A673 (cell line): ENCODE measurements around the gene TTC16. TPM values are rescaled to one million over a fixed set of nuclear protein-coding genes. Genes with fewer than 3 reads are reported as not detected.

Source experiments
- BruUV-seq: library from RNA; stranded (reverse); fragments of 400-500 nt; replicated peaks from 2 replicates; lab custom pipeline; 2021; lab: Mats Ljungman, UMichigan
- CTCF ChIA-PET: fragments of 300-600 bp; sonication (Branson Sonifier 250); formaldehyde crosslinking; loops from one replicate; lab custom pipeline; 2022; ENCODE audit warnings: antibody characterized with exemption; lab: Charles Lee
- POLR2A ChIA-PET: fragments of 300-600 bp; sonication (Branson Sonifier 250); formaldehyde crosslinking; loops from one replicate; lab custom pipeline; 2022; ENCODE audit warnings: antibody characterized with exemption; ENCODE audit not compliant: low non-redundant PET; lab: Charles Lee
- DNase-seq: peaks from one replicate; pipeline ENCODE4 v3.0.0-alpha.2; 2015; ENCODE audit warnings: low spot score
- H3K27ac ChIP-seq: fragments of 200-600 bp; sonication (generic); 2 replicates; pipeline ENCODE4 v1.5.1; 2016; ENCODE audit warnings: mixed run types, low read depth, mild to moderate bottlenecking, mixed read lengths, antibody characterized with exemption, low read length; ENCODE audit not compliant: poor library complexity, severe bottlenecking
- H3K27me3 ChIP-seq: fragments of 200-600 bp; sonication (generic); replicated peaks from 2 replicates; pipeline ENCODE4 v1.6.1; 2017; ENCODE audit warnings: mixed run types, low read depth, mild to moderate bottlenecking, mixed read lengths, antibody characterized with exemption, low read length; ENCODE audit not compliant: insufficient read depth, poor library complexity
- H3K36me3 ChIP-seq: fragments of 200-600 bp; sonication (generic); 2 replicates; pipeline ENCODE4 v1.6.1; 2016; ENCODE audit warnings: mixed run types, mild to moderate bottlenecking, mixed read lengths, antibody characterized with exemption, low read length; ENCODE audit not compliant: insufficient read depth, poor library complexity, severe bottlenecking
- H3K4me1 ChIP-seq: fragments of 200-600 bp; sonication (generic); 2 replicates; pipeline ENCODE4 v1.6.1; 2017; ENCODE audit warnings: mixed run types, mild to moderate bottlenecking, mixed read lengths, antibody characterized with exemption, low read length; ENCODE audit not compliant: insufficient read depth, poor library complexity, severe bottlenecking
- H3K4me3 ChIP-seq: fragments of 200-600 bp; sonication (generic); 2 replicates; pipeline ENCODE4 v1.5.1; 2016; ENCODE audit warnings: low read depth, mixed run types, mild to moderate bottlenecking, mixed read lengths, low read length; ENCODE audit not compliant: poor library complexity, severe bottlenecking
- H3K9me3 ChIP-seq: fragments of 200-600 bp; sonication (generic); 2 replicates; pipeline ENCODE4 v1.6.1; 2016; ENCODE audit warnings: mixed run types, low read depth, mild to moderate bottlenecking, mixed read lengths, antibody characterized with exemption, low read length; ENCODE audit not compliant: poor library complexity, severe bottlenecking
- CTCF ChIP-seq: fragments of 300-800, 200-600 bp; sonication (generic); conservative IDR thresholded peaks from 2 replicates; pipeline ENCODE4 v1.5.1; 2017; ENCODE audit warnings: low read depth, mild to moderate bottlenecking, antibody characterized with exemption, low read length, moderate library complexity, mixed read lengths
- EZH2 ChIP-seq: fragments of 200-600 bp; sonication (generic); IDR thresholded peaks from 2 replicates; pipeline ENCODE4 v1.6.1; 2017; ENCODE audit warnings: borderline replicate concordance, low read depth, mild to moderate bottlenecking, mixed read lengths, antibody characterized with exemption, low read length; ENCODE audit not compliant: poor library complexity, severe bottlenecking
- intact Hi-C: fragments of 100-400 bp; cut with micrococcal nuclease; formaldehyde crosslinking; loops from one replicate; pipeline ENCODE4 v1.10.0; 2022; ENCODE audit not compliant: unreplicated experiment
- total RNA-seq: library from RNA; stranded (reverse); gene quantifications from 2 replicates; pipeline ENCODE4 v1.2.3, GENCODE V29; 2021

TTC16 gene
- total RNA-seq, 1 experiment from 2014 or later, result not detected

- H3K9me3 ChIP-seq, result no peaks in the 10 kb centered on the region
- no TSS peak for BruUV-seq
- no peak overlapping the region for H3K27ac ChIP-seq
- DNase-seq, result no peak
- intact Hi-C loops, result loop anchor here (1.0 to 2.0 kb wide), 3 partner anchors 50 to 185 kb away; no protein-coding TSS in a partner anchor
- H3K36me3 ChIP-seq, result no peaks in the 10 kb centered on the region
- peak overlapping the region; percentile 69 for H3K4me3 ChIP-seq
- ChIA-PET CTCF (interaction anchor here (0.8 to 1.9 kb wide), 6 partner anchors 20 to 186 kb away, joined by 4 to 17 read pairs (median 6); partner anchors contain the start of genes PTRH1, ST6GALNAC4 and TTC16), POLR2A (no interaction called here)
- H3K27me3 ChIP-seq, result no peaks in the 10 kb centered on the region
- peaks cover 10% of the 10 kb centered on the region for H3K4me1 ChIP-seq
- TF ChIP-seq CTCF (no peak), EZH2 (no peak)
Measured at GRCh38 chr9:127735530-127736185, 19.8 kb downstream of the TTC16 start.

GRCh38 chr9:127738666-127739065, 22.8 kb downstream of the TTC16 start:
- no peak overlapping the region for H3K27ac ChIP-seq
- TF ChIP-seq CTCF, result no peak
- no peak for TF ChIP-seq EZH2
- no peak for DNase-seq
- H3K27me3 ChIP-seq, result no peaks in the 10 kb centered on the region
- no peak overlapping the region for H3K4me3 ChIP-seq
- ChIA-PET CTCF (no interaction called here), POLR2A (no interaction called here)
- BruUV-seq, result no TSS peak
- H3K9me3 ChIP-seq, result no peaks in the 10 kb centered on the region
- intact Hi-C loops, result no loop called here
- peaks cover 10% of the 10 kb centered on the region for H3K4me1 ChIP-seq
- no peaks in the 10 kb centered on the region for H3K36me3 ChIP-seq

- no peak for TF ChIP-seq CTCF
- no peak for TF ChIP-seq EZH2
- CTCF ChIA-PET, result no interaction called here
Measured at GRCh38 chr9:127739614-127740330, 23.9 kb downstream of the TTC16 start.

More at GRCh38 chr9:127739614-127740330, 23.9 kb downstream of the TTC16 start:
- no peaks in the 10 kb centered on the region for H3K36me3 ChIP-seq
- POLR2A ChIA-PET, result no interaction called here
- no TSS peak for BruUV-seq
- peaks cover 4% of the 10 kb centered on the region for H3K4me1 ChIP-seq
- intact Hi-C loops, result no loop called here
- DNase-seq, result no peak
- H3K4me3 ChIP-seq, result no peak overlapping the region
- H3K27ac ChIP-seq, result no peak overlapping the region
- no peaks in the 10 kb centered on the region for H3K27me3 ChIP-seq
- no peaks in the 10 kb centered on the region for H3K9me3 ChIP-seq
